ENCODE data around the gene CTSW. TPM values are rescaled to one million over a fixed set of nuclear protein-coding genes. Genes with fewer than 3 reads are reported as not detected.

CTSW gene
- polyA plus RNA-seq, 2 of the 4 experiments (the other 2 are of a cell fraction): not detected

- TF ChIP-seq KDM1A (IDR thresholded peaks at IDR 0.05; ENCODE audit: low read depth) (no peak), RCOR1 (IDR thresholded peaks at IDR 0.05; ENCODE audit: low read depth, low read length) (no peak), RAD21 (conservative IDR thresholded peaks at IDR 0.05 in 1 of 2, IDR thresholded peaks at IDR 0.05 in 1 of 2) (no peak), ZSCAN20 (CRISPR knock-in tag; IDR thresholded peaks at IDR 0.05) (no peak), USF2 (IDR thresholded peaks at IDR 0.05) (no peak), ZNF302 (CRISPR knock-in tag; IDR thresholded peaks at IDR 0.05) (no peak), EHF (CRISPR knock-in tag; IDR thresholded peaks at IDR 0.05) (no peak), JUN (IDR thresholded peaks at IDR 0.05) (peak; percentile 96 to 99), HOXA7 (CRISPR knock-in tag; IDR thresholded peaks at IDR 0.05) (no peak), BHLHE40 (IDR thresholded peaks at IDR 0.05; ENCODE audit: low read depth, low read length) (no peak), MYC (IDR thresholded peaks at IDR 0.05; ENCODE audit: borderline replicate concordance, low read length) (no peak), POLR2A (IDR thresholded peaks at IDR 0.05; ENCODE audit: low read length) (peak; percentile 97), RNF2 (IDR thresholded peaks at IDR 0.05; ENCODE audit: borderline replicate concordance, low read depth) (no peak), FOSB (CRISPR knock-in tag; IDR thresholded peaks at IDR 0.05) (no peak), CBX8 (IDR thresholded peaks at IDR 0.05) (no peak), CTCF (IDR thresholded peaks at IDR 0.05) (no peak), PBX3 (IDR thresholded peaks at IDR 0.05) (peak; percentile 73; the same call in 1 of the 2 replicates), FOXS1 (CRISPR knock-in tag; IDR thresholded peaks at IDR 0.05) (no peak), HOXB13 (CRISPR knock-in tag; IDR thresholded peaks at IDR 0.05; ENCODE audit: low read depth) (no peak), HMGXB4 (CRISPR knock-in tag; IDR thresholded peaks at IDR 0.05; ENCODE audit: borderline replicate concordance) (no peak), TP53 (CRISPR knock-in tag; IDR thresholded peaks at IDR 0.05) (peak; percentile 76), NFE2L2 (conservative IDR thresholded peaks at IDR 0.05; ENCODE audit: low read length) (no peak), HDAC2 (IDR thresholded peaks at IDR 0.05) (no peak), TFCP2L1 (CRISPR knock-in tag; IDR thresholded peaks at IDR 0.05) (peak; percentile 71), ZC3H11A (IDR thresholded peaks at IDR 0.05) (no peak), NR3C1 (IDR thresholded peaks at IDR 0.05) (no peak), CEBPB (IDR thresholded peaks at IDR 0.05) (no peak; a peak in 1 of 4 replicates), E2F6 (IDR thresholded peaks at IDR 0.05; ENCODE audit: borderline replicate concordance, low read depth) (peak; percentile 65; the same call in 1 of the 2 replicates), MAX (IDR thresholded peaks at IDR 0.05) (peak; percentile 34; the same call in 1 of the 2 replicates), POLR2AphosphoS2 (conservative IDR thresholded peaks at IDR 0.05; ENCODE audit: low read length) (no peak)
Observed at GRCh38 chr11:65857853-65858680, 21.6 kb upstream of the CTSW start, which contains the start of gene CFL1 (continued).
